IMR-90 (cell line): Measurements from ENCODE around the gene DGKH. TPM values are rescaled to one million over a fixed set of nuclear protein-coding genes. Genes with fewer than 3 reads are reported as not detected.

Source experiments
- ATAC-seq: fragments of 200-7000 bp; cut with Tn5 transposase; 2 replicates; pipeline ENCODE4 v1.9.1; 2020; ENCODE audit warnings: low read depth, mild to moderate bottlenecking, moderate library complexity
- BruUV-seq: library from RNA; stranded (reverse); fragments of 400-500 nt; replicated peaks from 2 replicates; lab custom pipeline; 2021; lab: Mats Ljungman, UMichigan
- CTCF ChIA-PET: fragments of 300-600 bp; formaldehyde crosslinking; extraction: SDS; loops from one replicate; lab custom pipeline; 2021; ENCODE audit warnings: antibody characterized with exemption; lab: Yijun Ruan, JAX
- POLR2A ChIA-PET: fragments of 300-600 bp; sonication (Branson Sonifier 250); formaldehyde crosslinking; loops from one replicate; lab custom pipeline; 2022; ENCODE audit warnings: antibody characterized with exemption; ENCODE audit not compliant: unreplicated experiment; lab: Charles Lee
- DNase-seq: peaks from one replicate; pipeline ENCODE4 v3.0.0; 2013
- H2AFZ ChIP-seq: replicated peaks from 2 replicates; pipeline ENCODE3; 2013; ENCODE audit warnings: low read length, mild to moderate bottlenecking; ENCODE audit not compliant: poor library complexity
- H2AK5ac ChIP-seq: 2 replicates; pipeline ENCODE4 v1.6.1; 2013; ENCODE audit warnings: low read depth, low read length, inconsistent platforms
- H2AK9ac ChIP-seq: replicated peaks from 2 replicates; pipeline ENCODE3; 2013; ENCODE audit warnings: mild to moderate bottlenecking, low read depth, low read length, moderate library complexity; ENCODE audit not compliant: poor library complexity
- H2BK120ac ChIP-seq: 2 replicates; pipeline ENCODE4 v1.6.1; 2013; ENCODE audit warnings: low read depth, low read length, inconsistent platforms
- H2BK15ac ChIP-seq: 3 replicates; pipeline ENCODE4 v1.6.1; 2013; ENCODE audit warnings: low read depth, low read length, inconsistent platforms
- H2BK20ac ChIP-seq: 2 replicates; pipeline ENCODE4 v1.6.1; 2013; ENCODE audit warnings: low read depth, mild to moderate bottlenecking, inconsistent platforms, low read length, moderate library complexity
- H2BK5ac ChIP-seq: 2 replicates; pipeline ENCODE4 v1.6.1; 2013; ENCODE audit warnings: mild to moderate bottlenecking, low read depth, low read length, inconsistent platforms; ENCODE audit not compliant: poor library complexity, severe bottlenecking
- H3K14ac ChIP-seq: replicated peaks from 2 replicates; pipeline ENCODE4 v1.6.1; 2013; ENCODE audit warnings: low read depth, low read length, inconsistent platforms
- H3K18ac ChIP-seq: 2 replicates; pipeline ENCODE4 v1.6.1; 2013; ENCODE audit warnings: low read depth, low read length, control low read depth
- H3K23ac ChIP-seq: 2 replicates; pipeline ENCODE4 v1.6.1; 2013; ENCODE audit warnings: low read depth, low read length, inconsistent platforms
- H3K27ac ChIP-seq: 2 replicates; pipeline ENCODE4 v1.5.1; 2013; ENCODE audit warnings: mild to moderate bottlenecking, control low read depth, low read length; ENCODE audit not compliant: insufficient read depth
- H3K27me3 ChIP-seq: 2 replicates; pipeline ENCODE4 v1.6.1; 2013; ENCODE audit warnings: low read length; ENCODE audit not compliant: control insufficient read depth, insufficient read depth
- H3K36me3 ChIP-seq: 2 replicates; pipeline ENCODE4 v1.6.1; 2013; ENCODE audit warnings: low read length, mixed read lengths; ENCODE audit not compliant: control insufficient read depth, insufficient read depth
- H3K4ac ChIP-seq: 2 replicates; pipeline ENCODE4 v1.6.1; 2013; ENCODE audit warnings: low read depth, low read length, inconsistent platforms
- H3K4me1 ChIP-seq: 2 replicates; pipeline ENCODE4 v1.6.1; 2013; ENCODE audit warnings: low read length, mixed read lengths; ENCODE audit not compliant: control insufficient read depth, insufficient read depth
- H3K4me2 ChIP-seq: 2 replicates; pipeline ENCODE4 v1.6.1; 2013; ENCODE audit warnings: low read depth, mild to moderate bottlenecking, control low read depth, low read length, moderate library complexity
- H3K4me3 ChIP-seq: 2 replicates; pipeline ENCODE4 v1.5.1; 2013; ENCODE audit warnings: low read depth, mild to moderate bottlenecking, control low read depth, low read length, moderate library complexity; ENCODE audit not compliant: insufficient read depth
- H3K56ac ChIP-seq: 2 replicates; pipeline ENCODE4 v1.6.1; 2013; ENCODE audit warnings: low read length, inconsistent platforms; ENCODE audit not compliant: insufficient read depth; ENCODE audit errors: extremely low read depth
- H3K79me1 ChIP-seq, 2 experiments: 2 replicates each; pipeline ENCODE4 v1.6.1; 2013; ENCODE audit warnings: low read length in 2 of 2, inconsistent platforms in 1 of 2, low read depth in 1 of 2
- H3K9ac ChIP-seq: 2 replicates; pipeline ENCODE4 v1.6.1; 2013; ENCODE audit warnings: low read depth, low read length, control low read depth
- H3K9me1 ChIP-seq: 2 replicates; pipeline ENCODE4 v1.6.1; 2013; ENCODE audit warnings: low read length, inconsistent platforms; ENCODE audit not compliant: insufficient read depth
- H3K9me3 ChIP-seq: 2 replicates; pipeline ENCODE4 v1.6.1; 2013; ENCODE audit warnings: low read length; ENCODE audit not compliant: control insufficient read depth, insufficient read depth
- H4K20me1 ChIP-seq: 2 replicates; pipeline ENCODE4 v1.6.1; 2013; ENCODE audit warnings: low read length, inconsistent platforms; ENCODE audit not compliant: insufficient read depth
- H4K5ac ChIP-seq: 2 replicates; pipeline ENCODE4 v1.6.1; 2013; ENCODE audit warnings: mild to moderate bottlenecking, low read depth, low read length, control low read depth
- H4K8ac ChIP-seq, 2 experiments: 2 replicates each; pipeline ENCODE4 v1.6.1; 2013; ENCODE audit warnings: low read depth in 2 of 2, low read length in 2 of 2, control low read depth in 1 of 2, inconsistent platforms in 1 of 2
- H4K91ac ChIP-seq: 2 replicates; pipeline ENCODE4 v1.6.1; 2013; ENCODE audit warnings: low read depth, low read length, inconsistent platforms; ENCODE audit not compliant: insufficient read depth
- BHLHE40 ChIP-seq: fragments of 150-350 bp; IDR thresholded peaks from 2 replicates; pipeline ENCODE4 v1.6.1; 2016; ENCODE audit warnings: mild to moderate bottlenecking, low read depth, low read length
- CEBPB ChIP-seq: IDR thresholded peaks from 2 replicates; pipeline ENCODE4 v1.6.1; 2012; ENCODE audit warnings: low read depth, low read length, improper control_type of control experiment
- CHD1 ChIP-seq: IDR thresholded peaks from 2 replicates; pipeline ENCODE4 v1.6.1; 2012; ENCODE audit warnings: low read depth, low read length, improper control_type of control experiment
- FOS ChIP-seq: fragments of 150-350 bp; IDR thresholded peaks from 2 replicates; pipeline ENCODE4 v1.6.1; 2016; ENCODE audit warnings: low read depth, low read length
- MAFK ChIP-seq: IDR thresholded peaks from 2 replicates; pipeline ENCODE4 v1.6.1; 2012; ENCODE audit warnings: low read depth, low read length, improper control_type of control experiment
- MAZ ChIP-seq: IDR thresholded peaks from 2 replicates; pipeline ENCODE4 v1.6.1; 2012; ENCODE audit warnings: low read depth, mild to moderate bottlenecking, low read length, improper control_type of control experiment, moderate library complexity, borderline replicate concordance
- MXI1 ChIP-seq: IDR thresholded peaks from 2 replicates; pipeline ENCODE4 v1.6.1; 2012; ENCODE audit warnings: low read depth, mild to moderate bottlenecking, low read length, moderate library complexity, borderline replicate concordance
- NFE2L2 ChIP-seq: fragments of 150-350 bp; IDR thresholded peaks from 2 replicates; pipeline ENCODE4 v1.6.1; 2016; ENCODE audit warnings: low read depth, mild to moderate bottlenecking, low read length
- POLR2A ChIP-seq: IDR thresholded peaks from 2 replicates; pipeline ENCODE4 v1.6.1; 2012; ENCODE audit warnings: mild to moderate bottlenecking, low read depth, low read length
- RAD21 ChIP-seq: IDR thresholded peaks from 2 replicates; pipeline ENCODE4 v1.6.1; 2012; ENCODE audit warnings: low read length, improper control_type of control experiment
- RCOR1 ChIP-seq: IDR thresholded peaks from 2 replicates; pipeline ENCODE4 v1.6.1; 2012; ENCODE audit warnings: mild to moderate bottlenecking, low read length, improper control_type of control experiment; ENCODE audit not compliant: insufficient replicate concordance
- RFX5 ChIP-seq: IDR thresholded peaks from 2 replicates; pipeline ENCODE4 v1.8.0; 2012; ENCODE audit warnings: low read depth, mild to moderate bottlenecking, low read length, moderate library complexity
- SMC3 ChIP-seq: fragments of 150-350 bp; IDR thresholded peaks from 2 replicates; pipeline ENCODE4 v1.6.1; 2016; ENCODE audit warnings: low read depth, mild to moderate bottlenecking, antibody characterized with exemption, low read length, moderate library complexity
- WGBS, 2 experiments: methylation state at CpG; one replicate each; pipeline versions ENCODE4 v1.1.5 to v1.1.7; 2013; ENCODE audit warnings: missing lambda C conversion rate in 2 of 2; ENCODE audit not compliant: insufficient read length in 1 of 2; ENCODE audit errors: extremely low coverage in 2 of 2; 5-methylcytosine and 5-hydroxymethylcytosine counted together
- dilution Hi-C: fragments of 300-500 bp; cut with HindIII; formaldehyde crosslinking; loops from one replicate; pipeline ENCODE4 v1.14.3; 2018; ENCODE audit warnings: low sequenced_read_pairs; ENCODE audit not compliant: unreplicated experiment
- in situ Hi-C: fragments of 300-500 bp; cut with MboI; formaldehyde crosslinking; loops from 3 replicates; pipeline ENCODE4 v1.14.3; 2019; ENCODE audit warnings: low sequenced_read_pairs, inconsistent platforms, mixed read lengths
- intact Hi-C: fragments of 100-400 bp; cut with micrococcal nuclease; formaldehyde crosslinking; loops from 2 replicates; pipeline ENCODE4 v1.10.0; 2022
- polyA plus RNA-seq, 3 experiments: library from polyadenylated mRNA; depleted of rRNA; stranded (reverse); fragments of >200 nt; gene quantifications; 2 replicates each; pipeline ENCODE4 v1.2.3, GENCODE V29; 2012; ENCODE audit warnings: low replicate concordance in 1 of 3
- total RNA-seq: library from RNA; depleted of rRNA; stranded (reverse); fragments of >200 nt; gene quantifications from 2 replicates; pipeline ENCODE4 v1.2.3, GENCODE V29; 2012
- TF ChIP-seq, protein P1 (sequence below): conservative IDR thresholded peaks from 2 replicates; pipeline ENCODE4 v1.5.1; 2012; ENCODE audit warnings: mild to moderate bottlenecking, low read depth, low read length, improper control_type of control experiment
- TF ChIP-seq, protein P2 (sequence below): fragments of 150-350 bp; IDR thresholded peaks from 2 replicates; pipeline ENCODE4 v1.6.1; 2017; ENCODE audit warnings: mild to moderate bottlenecking, antibody characterized with exemption, low read length, low read depth
- TF ChIP-seq, protein P3 (sequence below): fragments of 150-350 bp; IDR thresholded peaks from 2 replicates; pipeline ENCODE4 v1.6.1; 2016; ENCODE audit warnings: low read depth, mild to moderate bottlenecking, low read length, moderate library complexity, borderline replicate concordance

The DGKH gene
- total and polyA plus RNA-seq, 2 of the 4 experiments (the other 2 are of a cell fraction), result 2.0 to 13.4 TPM

DNA sequence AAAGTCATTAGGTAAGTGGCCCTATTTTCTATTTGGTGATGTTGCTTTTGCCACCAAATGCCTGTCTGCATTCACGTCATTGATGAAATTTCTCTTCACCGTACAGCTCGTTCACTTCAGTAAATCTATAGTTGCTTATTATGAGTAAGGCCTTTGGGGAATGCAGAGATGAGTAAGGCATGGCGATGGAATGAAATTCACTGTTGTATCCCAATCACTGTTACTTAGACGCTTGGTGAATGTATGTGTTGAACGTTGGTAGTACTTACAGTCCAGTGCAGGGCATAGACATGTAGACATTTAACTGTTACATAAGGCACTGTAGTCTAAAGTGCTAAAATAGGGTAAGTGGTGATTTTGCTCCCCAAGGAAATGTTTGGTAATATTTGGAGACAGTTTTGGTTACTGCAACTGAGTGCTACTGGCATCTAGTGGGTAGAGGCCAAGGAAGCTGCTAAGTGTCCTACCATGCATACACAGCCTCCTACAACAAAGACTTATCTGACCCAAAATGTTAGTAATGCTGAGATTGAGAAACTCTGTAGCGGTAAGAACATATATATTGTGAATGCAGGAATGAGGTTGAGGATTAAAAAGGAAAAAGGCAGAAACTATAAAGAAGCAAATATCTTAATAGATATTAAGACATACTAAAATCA is 229.3 kb downstream of the DGKH start:
- WGBS, 2 experiments, result no CpG with 5 or more reads among the region's 7 CpGs
- Histone ChIP-seq H2AFZ (no peak overlapping the region), H3K36me3 (no peaks in the 10 kb centered on the region), H3K9me3 (no peaks in the 10 kb centered on the region), H4K5ac (no peak overlapping the region), H2BK20ac (no peak overlapping the region), H3K56ac (no peak overlapping the region), H2BK120ac (no peak overlapping the region), H3K14ac (no peak overlapping the region), H4K20me1 (no peaks in the 10 kb centered on the region), H4K91ac (no peak overlapping the region), H2BK5ac (no peak overlapping the region), H3K4me2 (no peak overlapping the region), H3K18ac (no peak overlapping the region), H2AK9ac (no peak overlapping the region), H3K27ac (no peak overlapping the region), H3K4me3 (no peak overlapping the region), H3K4me1 (peaks cover 5% of the 10 kb centered on the region), H4K8ac (no peak overlapping the region), H3K4ac (no peak overlapping the region), H3K23ac (no peak overlapping the region), H2AK5ac (no peak overlapping the region), H3K27me3 (no peaks in the 10 kb centered on the region), H3K79me1 (peaks cover 20 to 63% of the 10 kb centered on the region in 2 experiments), H2BK15ac (no peak overlapping the region), H3K9ac (no peak overlapping the region), H3K9me1 (peaks cover 7% of the 10 kb centered on the region)
- no TSS peak for BruUV-seq
- intact Hi-C loops (no loop called here), dilution Hi-C loops (no loop called here), in situ Hi-C loops (no loop called here)
- ChIA-PET POLR2A (no interaction called here), CTCF (no interaction called here)
- TF ChIP-seq BHLHE40, result no peak
- TF ChIP-seq, protein P1, sequence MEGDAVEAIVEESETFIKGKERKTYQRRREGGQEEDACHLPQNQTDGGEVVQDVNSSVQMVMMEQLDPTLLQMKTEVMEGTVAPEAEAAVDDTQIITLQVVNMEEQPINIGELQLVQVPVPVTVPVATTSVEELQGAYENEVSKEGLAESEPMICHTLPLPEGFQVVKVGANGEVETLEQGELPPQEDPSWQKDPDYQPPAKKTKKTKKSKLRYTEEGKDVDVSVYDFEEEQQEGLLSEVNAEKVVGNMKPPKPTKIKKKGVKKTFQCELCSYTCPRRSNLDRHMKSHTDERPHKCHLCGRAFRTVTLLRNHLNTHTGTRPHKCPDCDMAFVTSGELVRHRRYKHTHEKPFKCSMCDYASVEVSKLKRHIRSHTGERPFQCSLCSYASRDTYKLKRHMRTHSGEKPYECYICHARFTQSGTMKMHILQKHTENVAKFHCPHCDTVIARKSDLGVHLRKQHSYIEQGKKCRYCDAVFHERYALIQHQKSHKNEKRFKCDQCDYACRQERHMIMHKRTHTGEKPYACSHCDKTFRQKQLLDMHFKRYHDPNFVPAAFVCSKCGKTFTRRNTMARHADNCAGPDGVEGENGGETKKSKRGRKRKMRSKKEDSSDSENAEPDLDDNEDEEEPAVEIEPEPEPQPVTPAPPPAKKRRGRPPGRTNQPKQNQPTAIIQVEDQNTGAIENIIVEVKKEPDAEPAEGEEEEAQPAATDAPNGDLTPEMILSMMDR, result no peak
- no peak for TF ChIP-seq MAFK
- TF ChIP-seq RAD21, result no peak
- no peak for TF ChIP-seq FOS
- no peak for TF ChIP-seq NFE2L2
- TF ChIP-seq RCOR1, result no peak
- TF ChIP-seq SMC3, result no peak
- no peak for TF ChIP-seq RFX5
- TF ChIP-seq, protein P2, sequence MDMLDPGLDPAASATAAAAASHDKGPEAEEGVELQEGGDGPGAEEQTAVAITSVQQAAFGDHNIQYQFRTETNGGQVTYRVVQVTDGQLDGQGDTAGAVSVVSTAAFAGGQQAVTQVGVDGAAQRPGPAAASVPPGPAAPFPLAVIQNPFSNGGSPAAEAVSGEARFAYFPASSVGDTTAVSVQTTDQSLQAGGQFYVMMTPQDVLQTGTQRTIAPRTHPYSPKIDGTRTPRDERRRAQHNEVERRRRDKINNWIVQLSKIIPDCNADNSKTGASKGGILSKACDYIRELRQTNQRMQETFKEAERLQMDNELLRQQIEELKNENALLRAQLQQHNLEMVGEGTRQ, result no peak
- TF ChIP-seq CHD1, result no peak
- TF ChIP-seq MXI1, result no peak
- no peak for TF ChIP-seq MAZ
- TF ChIP-seq CEBPB, result no peak
- TF ChIP-seq POLR2A, result no peak
- TF ChIP-seq, protein P3, sequence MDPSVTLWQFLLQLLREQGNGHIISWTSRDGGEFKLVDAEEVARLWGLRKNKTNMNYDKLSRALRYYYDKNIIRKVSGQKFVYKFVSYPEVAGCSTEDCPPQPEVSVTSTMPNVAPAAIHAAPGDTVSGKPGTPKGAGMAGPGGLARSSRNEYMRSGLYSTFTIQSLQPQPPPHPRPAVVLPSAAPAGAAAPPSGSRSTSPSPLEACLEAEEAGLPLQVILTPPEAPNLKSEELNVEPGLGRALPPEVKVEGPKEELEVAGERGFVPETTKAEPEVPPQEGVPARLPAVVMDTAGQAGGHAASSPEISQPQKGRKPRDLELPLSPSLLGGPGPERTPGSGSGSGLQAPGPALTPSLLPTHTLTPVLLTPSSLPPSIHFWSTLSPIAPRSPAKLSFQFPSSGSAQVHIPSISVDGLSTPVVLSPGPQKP, result no peak
- DNase-seq, result peak; percentile 21
- no peak for ATAC-seq
